GM13977 (cell line): Measurements from ENCODE around the gene TMEM158.

Experiments
- DNase-seq: peaks from one replicate; pipeline ENCODE4 v3.0.0; 2012; ENCODE audit warnings: low spot score
- in situ Hi-C: fragments of 300-500 bp; cut with MboI; formaldehyde crosslinking; loops from one replicate; pipeline ENCODE4 v1.12.0; 2022; ENCODE audit warnings: low sequenced_read_pairs, low pct_unique_long_range_greater_than_20kb, mixed read lengths, inconsistent platforms; ENCODE audit not compliant: unreplicated experiment
- TF ChIP-seq, protein P1 (sequence below): IDR thresholded peaks from 2 replicates; pipeline ENCODE4 v1.5.1; 2012; ENCODE audit warnings: mild to moderate bottlenecking, control low read depth; ENCODE audit not compliant: insufficient read depth; ENCODE audit errors: extremely low read depth, missing control alignments

TMEM158 gene

DNA sequence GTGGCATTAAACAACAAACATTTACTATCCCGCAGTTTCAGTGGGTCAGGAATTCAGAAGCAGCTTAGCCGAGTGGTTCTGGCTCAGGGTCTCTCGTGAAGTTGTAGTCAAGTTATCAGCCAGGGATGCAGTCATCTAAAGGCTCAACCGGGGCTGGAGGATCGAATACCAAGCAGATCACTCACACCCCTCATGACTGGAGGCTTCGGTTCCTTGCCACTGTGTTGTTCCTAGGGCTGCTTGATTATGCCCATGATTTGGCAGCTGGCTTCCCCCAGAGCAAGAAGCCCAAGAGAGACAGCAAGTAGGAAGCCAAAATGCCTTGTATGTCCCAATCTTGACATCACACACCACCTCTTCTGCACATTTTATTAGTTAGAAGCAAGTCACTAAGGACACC, 46.0 kb downstream of the TMEM158 start:
- no peak for DNase-seq
- in situ Hi-C loops: no loop called here
- TF ChIP-seq, protein P1, sequence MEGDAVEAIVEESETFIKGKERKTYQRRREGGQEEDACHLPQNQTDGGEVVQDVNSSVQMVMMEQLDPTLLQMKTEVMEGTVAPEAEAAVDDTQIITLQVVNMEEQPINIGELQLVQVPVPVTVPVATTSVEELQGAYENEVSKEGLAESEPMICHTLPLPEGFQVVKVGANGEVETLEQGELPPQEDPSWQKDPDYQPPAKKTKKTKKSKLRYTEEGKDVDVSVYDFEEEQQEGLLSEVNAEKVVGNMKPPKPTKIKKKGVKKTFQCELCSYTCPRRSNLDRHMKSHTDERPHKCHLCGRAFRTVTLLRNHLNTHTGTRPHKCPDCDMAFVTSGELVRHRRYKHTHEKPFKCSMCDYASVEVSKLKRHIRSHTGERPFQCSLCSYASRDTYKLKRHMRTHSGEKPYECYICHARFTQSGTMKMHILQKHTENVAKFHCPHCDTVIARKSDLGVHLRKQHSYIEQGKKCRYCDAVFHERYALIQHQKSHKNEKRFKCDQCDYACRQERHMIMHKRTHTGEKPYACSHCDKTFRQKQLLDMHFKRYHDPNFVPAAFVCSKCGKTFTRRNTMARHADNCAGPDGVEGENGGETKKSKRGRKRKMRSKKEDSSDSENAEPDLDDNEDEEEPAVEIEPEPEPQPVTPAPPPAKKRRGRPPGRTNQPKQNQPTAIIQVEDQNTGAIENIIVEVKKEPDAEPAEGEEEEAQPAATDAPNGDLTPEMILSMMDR: no peak

DNA sequence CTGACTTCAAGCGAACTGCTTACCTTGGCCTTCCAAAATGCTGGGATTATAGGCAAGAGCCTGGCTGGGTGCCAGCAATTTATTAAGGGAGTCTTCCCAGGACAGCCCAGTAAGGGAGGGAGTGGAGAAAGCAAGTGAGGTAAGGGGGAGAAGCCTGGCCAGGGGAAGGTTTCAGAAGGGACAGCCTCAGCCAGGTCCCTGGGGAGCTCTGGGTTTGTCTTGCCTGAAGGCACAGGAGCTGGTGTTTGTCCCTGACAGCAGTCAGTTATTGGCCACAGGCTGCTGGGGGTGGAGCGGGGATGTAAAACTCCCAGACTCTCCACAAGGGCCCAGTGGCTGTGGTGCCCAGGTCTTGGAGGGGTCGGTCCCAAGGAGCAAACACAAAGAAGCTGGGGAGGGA, 46.9 kb downstream of the TMEM158 start:
- TF ChIP-seq, protein P1: no peak
- no peak for DNase-seq
- in situ Hi-C loops: no loop called here

DNA sequence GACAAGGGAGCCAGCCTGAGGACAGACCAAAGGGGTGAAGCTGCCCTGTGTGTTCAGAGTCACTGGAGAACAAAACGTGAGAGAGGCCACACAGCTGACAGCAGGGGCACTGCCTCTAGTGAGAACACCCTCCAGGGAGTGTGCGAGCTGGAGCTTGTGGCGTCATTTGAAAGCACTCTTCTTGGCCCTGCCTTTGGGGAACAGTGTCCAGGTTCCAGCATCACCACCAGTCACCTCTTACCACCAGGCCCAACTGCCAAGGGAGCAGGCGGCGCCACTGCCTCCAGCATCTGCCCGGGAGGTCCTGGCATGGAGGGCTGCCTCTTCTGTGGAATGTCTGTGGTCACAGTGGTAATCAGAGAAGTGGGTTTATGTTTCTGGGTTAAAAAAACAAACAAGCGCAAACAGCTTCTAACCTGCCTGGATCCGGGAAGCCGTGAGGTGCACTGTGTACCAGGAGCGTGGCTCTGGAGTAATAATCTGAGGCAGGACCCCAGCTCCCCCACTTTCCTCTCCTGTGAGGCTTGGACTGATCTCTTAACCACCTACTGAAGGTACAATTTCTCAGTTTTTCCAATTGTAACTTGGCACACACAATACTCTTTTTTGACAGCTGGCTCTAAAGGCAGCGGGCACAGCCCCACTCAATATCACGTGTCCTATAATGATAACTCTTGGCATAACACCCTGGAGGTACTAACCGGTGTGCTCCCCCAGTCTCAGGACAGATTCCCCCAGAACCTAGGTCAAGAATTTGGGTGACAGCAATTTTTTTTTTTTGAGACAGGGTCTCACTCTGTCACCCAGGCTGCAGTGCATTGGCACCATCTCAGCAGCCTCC, 47.7 kb downstream of the TMEM158 start:
- TF ChIP-seq, protein P1: no peak

DNA sequence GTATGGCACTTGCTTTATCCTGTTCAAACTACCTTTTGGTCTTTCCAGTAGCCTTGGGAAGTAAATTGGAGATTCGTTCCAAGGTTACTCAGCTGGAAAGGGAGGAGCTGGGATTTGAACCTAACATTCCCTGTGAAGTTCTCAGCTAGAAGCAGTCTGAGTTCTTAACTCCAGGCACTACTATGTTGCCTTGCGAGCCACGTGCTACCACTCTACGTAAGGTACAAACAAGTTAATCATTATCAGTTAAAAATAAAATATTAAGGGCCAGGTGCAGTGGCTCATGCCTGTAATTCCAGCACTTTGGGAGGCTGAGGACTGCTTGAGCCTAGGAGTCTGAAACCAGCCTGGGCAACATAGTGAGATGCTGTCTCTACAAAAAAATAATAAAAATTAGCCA, 49.2 kb downstream of the TMEM158 start:
- DNase-seq: no peak
- in situ Hi-C loops: no loop called here
- TF ChIP-seq, protein P1: no peak

More for the DNA sequence above, 47.7 kb downstream of the TMEM158 start:
- in situ Hi-C loops: no loop called here
- DNase-seq: no peak
